Neuronal stem cell (in vitro differentiated cells): ENCODE data around the gene STAT1.

Experiments
- DNase-seq: peaks from one replicate; pipeline ENCODE4 v3.0.0-alpha.2; 2013; ENCODE audit warnings: low spot score
- H2AFZ ChIP-seq: one replicate; pipeline ENCODE4 v1.6.1; 2013; ENCODE audit warnings: mild to moderate bottlenecking, low read length, inconsistent platforms
- H2AK5ac ChIP-seq: 2 replicates; pipeline ENCODE4 v1.6.1; 2013; ENCODE audit warnings: low read depth, mild to moderate bottlenecking, inconsistent platforms, low read length, moderate library complexity, mixed read lengths
- H2BK120ac ChIP-seq: 2 replicates; pipeline ENCODE4 v1.6.1; 2013; ENCODE audit warnings: low read depth, mild to moderate bottlenecking, inconsistent platforms, low read length, moderate library complexity, mixed read lengths
- H2BK12ac ChIP-seq: one replicate; pipeline ENCODE4 v1.6.1; 2013; ENCODE audit warnings: low read length, inconsistent platforms
- H2BK15ac ChIP-seq: 2 replicates; pipeline ENCODE4 v1.6.1; 2013; ENCODE audit warnings: mild to moderate bottlenecking, low read length, inconsistent platforms, mixed read lengths
- H2BK5ac ChIP-seq: one replicate; pipeline ENCODE4 v1.6.1; 2013; ENCODE audit warnings: inconsistent platforms, mild to moderate bottlenecking, low read length, moderate library complexity
- H3K14ac ChIP-seq: one replicate; pipeline ENCODE4 v1.6.1; 2013; ENCODE audit warnings: low read length, inconsistent platforms
- H3K18ac ChIP-seq: 2 replicates; pipeline ENCODE4 v1.6.1; 2013; ENCODE audit warnings: low read length, inconsistent platforms
- H3K23ac ChIP-seq: 2 replicates; pipeline ENCODE4 v1.6.1; 2013; ENCODE audit warnings: low read depth, mild to moderate bottlenecking, mixed read lengths, low read length, inconsistent platforms; ENCODE audit not compliant: poor library complexity
- H3K27ac ChIP-seq: replicated peaks from 3 replicates; pipeline ENCODE4 v1.5.1; 2013; ENCODE audit warnings: low read length, inconsistent platforms
- H3K27me3 ChIP-seq, 3 experiments: 2 replicates each; pipeline ENCODE4 v1.6.1; 2013; ENCODE audit warnings: low read length in 3 of 3, mild to moderate bottlenecking in 2 of 3, inconsistent platforms in 1 of 3, low read depth in 1 of 3, mixed read lengths in 1 of 3, moderate library complexity in 1 of 3; ENCODE audit not compliant: control insufficient read depth in 3 of 3, insufficient read depth in 3 of 3
- H3K36me3 ChIP-seq, 2 donors: replicated peaks in 1 of 2; 2 replicates each; pipeline ENCODE4 v1.6.1; 2013; ENCODE audit warnings: low read length in 2 of 2; ENCODE audit not compliant: control insufficient read depth in 2 of 2, insufficient read depth in 2 of 2
- H3K4ac ChIP-seq: 2 replicates; pipeline ENCODE4 v1.6.1; 2013; ENCODE audit warnings: inconsistent platforms, mild to moderate bottlenecking, low read length, moderate library complexity
- H3K4me1 ChIP-seq, 2 donors: 1 replicate in 1 of 2; 2 replicates in 1 of 2; pipeline ENCODE4 v1.6.1; 2013; ENCODE audit warnings: low read length in 2 of 2, low read depth in 1 of 2; ENCODE audit not compliant: control insufficient read depth in 2 of 2, insufficient read depth in 1 of 2
- H3K4me2 ChIP-seq: one replicate; pipeline ENCODE4 v1.6.1; 2013; ENCODE audit warnings: mild to moderate bottlenecking, low read length, inconsistent platforms; ENCODE audit not compliant: insufficient read depth, poor library complexity, severe bottlenecking
- H3K4me3 ChIP-seq, 2 donors: 2 replicates each; pipeline ENCODE4 v1.5.1; 2013; ENCODE audit warnings: low read length in 2 of 2, mild to moderate bottlenecking in 2 of 2, inconsistent platforms in 1 of 2, moderate library complexity in 1 of 2
- H3K79me1 ChIP-seq: one replicate; pipeline ENCODE4 v1.6.1; 2013; ENCODE audit warnings: low read depth, mild to moderate bottlenecking, inconsistent platforms, low read length, moderate library complexity
- H3K9ac ChIP-seq: one replicate; pipeline ENCODE4 v1.6.1; 2013; ENCODE audit warnings: mild to moderate bottlenecking, low read depth, low read length, inconsistent platforms; ENCODE audit not compliant: poor library complexity
- H3K9me3 ChIP-seq, 2 donors: replicated peaks in 1 of 2; 2 replicates each; pipeline versions ENCODE3 to v1.6.1; 2013; ENCODE audit warnings: low read length in 2 of 2, mild to moderate bottlenecking in 2 of 2, inconsistent platforms in 1 of 2, low read depth in 1 of 2, mixed read lengths in 1 of 2, moderate library complexity in 1 of 2; ENCODE audit not compliant: control insufficient read depth in 2 of 2, insufficient read depth in 1 of 2
- H4K8ac ChIP-seq: one replicate; pipeline ENCODE4 v1.6.1; 2013; ENCODE audit warnings: low read depth, mild to moderate bottlenecking, inconsistent platforms, low read length, moderate library complexity
- H4K91ac ChIP-seq: one replicate; pipeline ENCODE4 v1.6.1; 2013; ENCODE audit warnings: low read length, low read depth, mild to moderate bottlenecking, inconsistent platforms; ENCODE audit not compliant: poor library complexity
- WGBS, 2 donors: extraction: QIAGEN DNeasy Blood & Tissue Kit; methylation state at CpG; one replicate each; pipeline ENCODE4 v1.1.7; 2013; ENCODE audit warnings: missing lambda C conversion rate in 2 of 2, mixed read lengths in 1 of 2; ENCODE audit not compliant: insufficient read length in 2 of 2, insufficient replicate concordance in 1 of 2; ENCODE audit errors: extremely low coverage in 2 of 2; 5-methylcytosine and 5-hydroxymethylcytosine counted together

The STAT1 gene

DNA sequence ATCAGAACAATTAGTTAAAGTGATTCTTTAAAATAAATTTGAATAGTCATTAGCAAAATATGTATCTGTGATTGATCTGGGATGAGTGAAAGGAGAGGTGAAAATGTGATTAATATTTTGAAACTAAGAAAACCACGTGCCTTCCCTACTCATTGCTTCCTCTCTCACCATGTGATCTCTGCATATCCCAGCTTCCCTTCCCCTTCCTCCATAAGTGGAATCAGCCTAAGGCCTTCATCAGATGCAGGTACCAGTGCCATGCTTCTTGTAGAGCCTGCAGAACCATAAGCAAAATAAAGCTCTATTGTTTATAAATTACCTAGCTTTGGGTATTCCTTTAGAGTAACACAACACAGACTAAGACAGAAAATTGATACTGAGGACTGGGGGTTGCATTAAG lies 11.2 kb upstream of the STAT1 start:
- Histone ChIP-seq H3K27ac (no peak overlapping the region), H3K18ac (no peak overlapping the region), H3K9ac (no peak overlapping the region), H4K91ac (no peak overlapping the region), H3K9me3 (no peaks in the 10 kb centered on the region), H3K4me2 (no peak overlapping the region), H3K79me1 (no peaks in the 10 kb centered on the region), H2BK120ac (no peak overlapping the region), H2BK15ac (no peak overlapping the region), H3K23ac (no peak overlapping the region), H2AFZ (no peak overlapping the region), H2BK12ac (no peak overlapping the region), H3K27me3 (no peaks in the 10 kb centered on the region), H3K14ac (no peak overlapping the region), H2BK5ac (no peak overlapping the region), H3K4me1 (peaks cover 4 to 5% of the 10 kb centered on the region in 2 donors), H4K8ac (no peak overlapping the region), H3K4me3 (no peak overlapping the region), H3K36me3 (no peaks in the 10 kb centered on the region), H2AK5ac (no peak overlapping the region), H3K4ac (no peak overlapping the region)
- no CpG with 5 or more reads among the region's 1 CpG for WGBS, 2 donors
- DNase-seq: no peak

DNA sequence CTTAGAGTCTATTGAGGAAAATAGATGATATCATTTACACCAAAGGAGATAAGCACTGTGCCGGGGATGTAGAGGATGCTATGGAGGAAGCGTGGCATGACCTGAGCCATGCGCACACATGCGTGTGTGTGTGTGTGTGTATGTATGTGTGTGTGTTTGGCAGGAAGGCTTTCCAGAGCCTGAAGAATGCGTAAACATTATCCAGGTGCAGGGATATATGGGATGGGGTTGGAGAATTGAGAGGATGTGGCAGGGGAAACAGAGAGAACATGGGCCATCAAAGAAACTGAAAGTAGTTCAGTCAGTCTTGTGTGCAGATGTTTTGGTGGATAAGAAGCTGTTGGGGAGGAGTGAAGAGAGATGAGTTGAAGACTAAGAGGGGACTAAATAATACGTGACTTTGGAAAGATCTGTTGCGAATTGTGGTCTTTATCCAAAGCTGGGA lies 9.3 kb upstream of the STAT1 start:
- Histone ChIP-seq H3K14ac (no peak overlapping the region), H4K91ac (no peak overlapping the region), H3K18ac (no peak overlapping the region), H3K27ac (no peak overlapping the region), H3K9ac (no peak overlapping the region), H2BK5ac (no peak overlapping the region), H2AK5ac (no peak overlapping the region), H4K8ac (no peak overlapping the region), H3K4ac (no peak overlapping the region), H3K4me1 (peaks cover 4 to 5% of the 10 kb centered on the region in 2 donors), H3K27me3 (peaks cover 0 to 2% (median 0%) of the 10 kb centered on the region in 3 experiments), H2BK12ac (no peak overlapping the region), H3K4me2 (no peak overlapping the region), H3K23ac (no peak overlapping the region), H3K4me3 (no peak overlapping the region), H2BK15ac (no peak overlapping the region), H3K9me3 (no peaks in the 10 kb centered on the region), H2BK120ac (no peak overlapping the region), H2AFZ (no peak overlapping the region), H3K36me3 (no peaks in the 10 kb centered on the region), H3K79me1 (no peaks in the 10 kb centered on the region)
- no CpG with 5 or more reads among the region's 7 CpGs for WGBS, 2 donors
- DNase-seq: no peak

DNA sequence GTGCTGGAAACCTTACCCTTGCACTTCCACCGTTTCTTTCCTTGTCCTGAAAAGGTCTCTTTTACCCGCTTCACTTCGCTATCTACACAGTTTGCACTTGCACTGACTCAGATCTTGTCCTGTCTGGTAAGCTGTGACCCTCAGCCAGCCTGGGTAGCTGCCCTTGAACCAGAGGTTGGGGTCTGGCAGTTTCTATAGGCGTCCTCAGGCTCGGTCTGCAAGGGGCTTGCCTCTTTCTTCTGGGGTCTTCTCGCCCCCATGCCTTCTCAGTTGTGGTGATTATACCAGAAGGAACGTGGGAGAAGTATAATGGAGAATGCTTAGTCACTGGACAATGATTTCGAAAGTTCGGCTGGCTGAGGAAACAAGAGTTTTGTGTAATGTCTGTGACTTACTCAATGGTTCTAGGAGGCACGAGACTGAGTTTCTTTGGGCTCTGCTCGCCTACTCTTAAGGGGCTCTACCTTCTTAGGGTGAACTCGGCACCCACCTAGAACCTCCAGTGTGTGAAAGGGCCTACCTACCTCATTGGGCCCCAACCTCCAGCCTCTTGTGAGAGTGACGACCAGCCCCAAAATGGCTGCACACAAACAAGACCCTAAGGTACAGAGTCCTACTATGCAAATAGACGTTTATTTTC lies 6.9 kb upstream of the STAT1 start:
- DNase-seq: no peak
- no CpG with 5 or more reads among the region's 14 CpGs for WGBS, 2 donors

GRCh38 chr2:191020221-191020741 lies 6.3 kb upstream of the STAT1 start:
- peak overlapping the region; percentile 88 for H2AFZ ChIP-seq
- peaks cover 4 to 5% of the 10 kb centered on the region in 2 donors for H3K4me1 ChIP-seq
- H3K79me1 ChIP-seq: no peaks in the 10 kb centered on the region
- H3K18ac ChIP-seq: peak overlapping the region; percentile 91
- peak overlapping the region; percentile 56 for H4K8ac ChIP-seq
- no peaks in the 10 kb centered on the region for H3K36me3 ChIP-seq
- peak; percentile 95 for DNase-seq
- H3K4me3 ChIP-seq: peak overlapping the region; percentile 70 to 86
- peak overlapping the region; percentile 93 for H3K9ac ChIP-seq
- no peak overlapping the region for H2BK120ac ChIP-seq
- H2BK5ac ChIP-seq: peak overlapping the region; percentile 69
- no peak overlapping the region for H2BK15ac ChIP-seq
- no peaks in the 10 kb centered on the region for H3K9me3 ChIP-seq
- H3K27me3 ChIP-seq: peaks cover 0 to 2% (median 0%) of the 10 kb centered on the region in 3 experiments
- no peak overlapping the region for H2AK5ac ChIP-seq
- peak overlapping the region; percentile 45 for H3K27ac ChIP-seq
- no peak overlapping the region for H2BK12ac ChIP-seq
- H4K91ac ChIP-seq: no peak overlapping the region
- peak overlapping the region; percentile 79 for H3K4me2 ChIP-seq
- no peak overlapping the region for H3K4ac ChIP-seq
- peak overlapping the region; percentile 99 for H3K23ac ChIP-seq
- no CpG with 5 or more reads among the region's 59 CpGs for WGBS, 2 donors
- H3K14ac ChIP-seq: peak overlapping the region; percentile 95

More for the DNA sequence above, 6.9 kb upstream of the STAT1 start:
- Histone ChIP-seq H3K18ac (peak overlapping the region; percentile 73), H3K4me3 (peak overlapping the region; percentile 70 to 86), H3K9ac (peak overlapping the region; percentile 93), H2BK15ac (no peak overlapping the region), H3K14ac (no peak overlapping the region), H2BK5ac (peak overlapping the region; percentile 69), H3K4me2 (peak overlapping the region; percentile 79), H3K79me1 (no peaks in the 10 kb centered on the region), H4K8ac (peak overlapping the region; percentile 56), H2AK5ac (no peak overlapping the region), H3K9me3 (no peaks in the 10 kb centered on the region), H3K27me3 (peaks cover 0 to 2% (median 0%) of the 10 kb centered on the region in 3 experiments), H2BK120ac (no peak overlapping the region), H3K27ac (no peak overlapping the region), H3K23ac (no peak overlapping the region), H3K4me1 (peaks cover 4 to 5% of the 10 kb centered on the region in 2 donors), H2AFZ (peak overlapping the region; percentile 88), H3K4ac (no peak overlapping the region), H3K36me3 (no peaks in the 10 kb centered on the region), H4K91ac (no peak overlapping the region), H2BK12ac (no peak overlapping the region)
